K562 (cell line): ENCODE data around the gene BEST2. TPM values are rescaled to one million over a fixed set of nuclear protein-coding genes. Genes with fewer than 3 reads are reported as not detected.

ENCODE experiments used
- ASH1L ChIP-seq: fragments of 450-650 bp; IDR thresholded peaks from 2 replicates; pipeline ENCODE4 v1.6.1; 2018; ENCODE audit warnings: borderline replicate concordance, mild to moderate bottlenecking, low read depth; ENCODE audit not compliant: partially characterized antibody
- BRD9 ChIP-seq: fragments of 450-650 bp; IDR thresholded peaks from 2 replicates; pipeline ENCODE4 v1.6.1; 2018; ENCODE audit warnings: low read depth; ENCODE audit not compliant: partially characterized antibody
- C11orf30 ChIP-seq: fragments of 450-650 bp; IDR thresholded peaks from 2 replicates; pipeline ENCODE4 v1.6.1; 2016; ENCODE audit warnings: low read depth, mild to moderate bottlenecking
- ESRRA ChIP-seq: fragments of 450-650 bp; IDR thresholded peaks from 2 replicates; pipeline ENCODE4 v1.6.1; 2014; ENCODE audit warnings: low read depth, mild to moderate bottlenecking, moderate library complexity, borderline replicate concordance
- ETV1 ChIP-seq: fragments of 450-650 bp; conservative IDR thresholded peaks from 2 replicates; pipeline ENCODE4 v1.6.1; 2016; ENCODE audit warnings: missing genetic modification characterization, control low read depth, low read depth, missing compliant biosample characterization
- FOXK2 ChIP-seq, 2 experiments: fragments of 450-650 bp; IDR thresholded peaks in 1 of 2; conservative IDR thresholded peaks in 1 of 2; 2 replicates each; pipeline ENCODE4 v1.6.1; 2016; ENCODE audit warnings: low read depth in 2 of 2, mild to moderate bottlenecking in 1 of 2
- GATA2 ChIP-seq: sonication (generic); formaldehyde crosslinking; IDR thresholded peaks from 2 replicates; pipeline ENCODE4 v1.4.0; 2020; ENCODE audit warnings: mild to moderate bottlenecking, missing genetic modification reagents
- HNRNPLL ChIP-seq: fragments of 200-400 bp; formaldehyde crosslinking; IDR thresholded peaks from 2 replicates; pipeline ENCODE4 v1.6.1; 2017; ENCODE audit warnings: low read length, low read depth, mild to moderate bottlenecking; ENCODE audit not compliant: poor library complexity, severe bottlenecking
- HOMEZ ChIP-seq: fragments of 250-450 bp; sonication (Bioruptor Pico); IDR thresholded peaks from 2 replicates; pipeline ENCODE4 v1.4.0; 2020; ENCODE audit warnings: mild to moderate bottlenecking, moderate library complexity
- IRF1 ChIP-seq: sonication (generic); formaldehyde crosslinking; IDR thresholded peaks from 2 replicates; pipeline ENCODE4 v1.8.0; 2022; ENCODE audit warnings: missing genetic modification reagents, mild to moderate bottlenecking, borderline replicate concordance
- JUNB ChIP-seq: fragments of 450-650 bp; formaldehyde crosslinking; conservative IDR thresholded peaks from 2 replicates; pipeline ENCODE4 v1.4.0; 2020; ENCODE audit warnings: mild to moderate bottlenecking
- KDM1A ChIP-seq, 2 experiments: fragments of 450-650 bp; IDR thresholded peaks; 2 replicates each; pipeline ENCODE4 v1.6.1; 2016; ENCODE audit warnings: mild to moderate bottlenecking in 2 of 2
- MIER1 ChIP-seq: fragments of 450-650 bp; IDR thresholded peaks from 2 replicates; pipeline ENCODE4 v1.6.1; 2016; ENCODE audit warnings: antibody characterized with exemption, mild to moderate bottlenecking, low read depth
- MYC ChIP-seq, 2 experiments: fragments of 250-450 bp in 1 of 2; sonication (Bioruptor Pico) in 1 of 2; IDR thresholded peaks; 2 replicates each; pipeline versions ENCODE4 v1.5.1 to v1.6.1; 2012 to 2021; ENCODE audit warnings: low read depth in 2 of 2, borderline replicate concordance in 1 of 2, improper control_type of control experiment in 1 of 2, low read length in 1 of 2, mild to moderate bottlenecking in 1 of 2, moderate library complexity in 1 of 2
- NFRKB ChIP-seq: fragments of 450-650 bp; IDR thresholded peaks from 2 replicates; pipeline ENCODE4 v1.6.1; 2016; ENCODE audit warnings: low read depth
- NONO ChIP-seq, 2 experiments: fragments of 200-400 bp in 1 of 2; fragments of 450-650 bp in 1 of 2; formaldehyde crosslinking in 1 of 2; IDR thresholded peaks; 2 replicates each; pipeline ENCODE4 v1.6.1; 2017; ENCODE audit warnings: low read depth in 2 of 2, mild to moderate bottlenecking in 2 of 2, moderate library complexity in 2 of 2, low read length in 1 of 2
- PPARD ChIP-seq: fragments of 250-450 bp; sonication (Bioruptor Pico); IDR thresholded peaks from 2 replicates; pipeline ENCODE4 v1.8.0; 2022; ENCODE audit warnings: inconsistent platforms, mild to moderate bottlenecking, moderate library complexity
- RFX7 ChIP-seq: fragments of 250-450 bp; sonication (Bioruptor Pico); IDR thresholded peaks from 2 replicates; pipeline ENCODE4 v1.5.1; 2021; ENCODE audit warnings: mild to moderate bottlenecking
- SAFB2 ChIP-seq: fragments of 200-400 bp; formaldehyde crosslinking; IDR thresholded peaks from 2 replicates; pipeline ENCODE4 v1.6.1; 2018; ENCODE audit warnings: borderline replicate concordance, low read length, low read depth, moderate library complexity; ENCODE audit not compliant: severe bottlenecking
- SMARCA4 ChIP-seq: fragments of 450-650 bp; IDR thresholded peaks from 2 replicates; pipeline ENCODE4 v1.6.1; 2016
- ZEB2 ChIP-seq: fragments of 450-650 bp; IDR thresholded peaks from 2 replicates; pipeline ENCODE4 v1.6.1; 2016
- ZNF121 ChIP-seq: sonication (generic); formaldehyde crosslinking; conservative IDR thresholded peaks from 2 replicates; pipeline ENCODE4 v1.8.0; 2022; ENCODE audit warnings: missing genetic modification reagents
- ZNF668 ChIP-seq: fragments of 250-450 bp; sonication (Bioruptor Pico); IDR thresholded peaks from 2 replicates; pipeline ENCODE4 v1.8.0; 2022; ENCODE audit warnings: mild to moderate bottlenecking, inconsistent platforms
- polyA plus RNA-seq, 8 experiments: library from polyadenylated mRNA; depleted of rRNA in 4 of 8; stranded (reverse) in 5 of 8; unstranded in 3 of 8; fragments of >200 nt; fragmentation: Nextera tagmentation in 2 of 8; fragmentation: Illumina TruSeq in 1 of 8; extraction: Ambion mirVana in 2 of 8; extraction: Trizol in 1 of 8; gene quantifications; 2 replicates each; pipeline versions ENCODE4 v1.2.1 to v1.2.3, GENCODE V29; 2011 to 2014; ENCODE audit warnings: inconsistent platforms in 1 of 8, missing spikeins in 1 of 8
- total RNA-seq, 7 experiments: library from RNA; depleted of rRNA in 6 of 7; stranded (reverse); fragments of >200 nt in 6 of 7; fragmentation: Illumina TruSeq in 2 of 7; extraction: Trizol in 2 of 7; gene quantifications; 2 replicates each; pipeline versions ENCODE4 v1.2.1 to v1.2.3, GENCODE V29; 2011 to 2021; ENCODE audit warnings: low replicate concordance in 1 of 7
- TF ChIP-seq, protein P1 (sequence below): fragments of 450-650 bp; IDR thresholded peaks from one replicate; pipeline ENCODE4 v1.6.1; 2018; ENCODE audit warnings: mild to moderate bottlenecking, moderate library complexity; ENCODE audit not compliant: partially characterized antibody
- TF ChIP-seq, protein P2 (sequence below): fragments of 450-650 bp; IDR thresholded peaks from 2 replicates; pipeline ENCODE4 v1.6.1; 2016

Gene BEST2
- total and polyA plus RNA-seq, 9 of the 15 experiments (the other 6 are each of a cell fraction or from before 2014, with no cell fraction given): not detected

- TF ChIP-seq ASH1L (no peak), HNRNPLL (no peak), ETV1 (tag) (no peak), RFX7 (CRISPR knock-in tag) (no peak), NFRKB (no peak), JUNB (CRISPR knock-in tag) (no peak), KDM1A (IDR thresholded peaks at IDR 0.05) (no peak), MIER1 (no peak), BRD9 (no peak), SMARCA4 (no peak), SAFB2 (no peak), ZNF121 (CRISPR knock-in tag) (no peak), HOMEZ (CRISPR knock-in tag) (no peak), GATA2 (CRISPR knock-in tag) (no peak), C11orf30 (peak; percentile 47), NONO (IDR thresholded peaks at IDR 0.05; ENCODE audit: low read depth in 2 of 2, low read length in 1 of 2) (no peak), PPARD (no peak), IRF1 (CRISPR knock-in tag) (no peak), ZNF668 (CRISPR knock-in tag) (no peak), ZEB2 (peak; percentile 23; the same call in 1 of the 2 replicates), FOXK2 (conservative IDR thresholded peaks at IDR 0.05 in 1 of 2, IDR thresholded peaks at IDR 0.05 in 1 of 2; ENCODE audit: low read depth in 2 of 2) (no peak), ESRRA (peak; percentile 44; the same call in 1 of the 2 replicates), MYC (IDR thresholded peaks at IDR 0.05; ENCODE audit: low read depth, low read length) (no peak), MYC (CRISPR knock-in tag; IDR thresholded peaks at IDR 0.05; ENCODE audit: borderline replicate concordance, low read depth) (no peak)
- TF ChIP-seq, protein P1, sequence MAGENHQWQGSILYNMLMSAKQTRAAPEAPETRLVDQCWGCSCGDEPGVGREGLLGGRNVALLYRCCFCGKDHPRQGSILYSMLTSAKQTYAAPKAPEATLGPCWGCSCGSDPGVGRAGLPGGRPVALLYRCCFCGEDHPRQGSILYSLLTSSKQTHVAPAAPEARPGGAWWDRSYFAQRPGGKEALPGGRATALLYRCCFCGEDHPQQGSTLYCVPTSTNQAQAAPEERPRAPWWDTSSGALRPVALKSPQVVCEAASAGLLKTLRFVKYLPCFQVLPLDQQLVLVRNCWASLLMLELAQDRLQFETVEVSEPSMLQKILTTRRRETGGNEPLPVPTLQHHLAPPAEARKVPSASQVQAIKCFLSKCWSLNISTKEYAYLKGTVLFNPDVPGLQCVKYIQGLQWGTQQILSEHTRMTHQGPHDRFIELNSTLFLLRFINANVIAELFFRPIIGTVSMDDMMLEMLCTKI: no peak
- TF ChIP-seq, protein P2, sequence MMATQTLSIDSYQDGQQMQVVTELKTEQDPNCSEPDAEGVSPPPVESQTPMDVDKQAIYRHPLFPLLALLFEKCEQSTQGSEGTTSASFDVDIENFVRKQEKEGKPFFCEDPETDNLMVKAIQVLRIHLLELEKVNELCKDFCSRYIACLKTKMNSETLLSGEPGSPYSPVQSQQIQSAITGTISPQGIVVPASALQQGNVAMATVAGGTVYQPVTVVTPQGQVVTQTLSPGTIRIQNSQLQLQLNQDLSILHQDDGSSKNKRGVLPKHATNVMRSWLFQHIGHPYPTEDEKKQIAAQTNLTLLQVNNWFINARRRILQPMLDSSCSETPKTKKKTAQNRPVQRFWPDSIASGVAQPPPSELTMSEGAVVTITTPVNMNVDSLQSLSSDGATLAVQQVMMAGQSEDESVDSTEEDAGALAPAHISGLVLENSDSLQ: 0 out of 2 replicates have a peak, but pooled peaks have one; percentile 6
Measured at GRCh38 chr19:12800923-12801465, 49.4 kb downstream of the BEST2 start (continued).
